SW480 (cell line): ENCODE results near the gene MORN5.
A peak's percentile ranks its signal among the peaks of the same experiment; 100 is the strongest.

Experiments
- DNase-seq: peaks from one replicate; pipeline ENCODE4 v3.0.0-alpha.2; 2016; ENCODE audit warnings: low spot score

The MORN5 gene

DNA sequence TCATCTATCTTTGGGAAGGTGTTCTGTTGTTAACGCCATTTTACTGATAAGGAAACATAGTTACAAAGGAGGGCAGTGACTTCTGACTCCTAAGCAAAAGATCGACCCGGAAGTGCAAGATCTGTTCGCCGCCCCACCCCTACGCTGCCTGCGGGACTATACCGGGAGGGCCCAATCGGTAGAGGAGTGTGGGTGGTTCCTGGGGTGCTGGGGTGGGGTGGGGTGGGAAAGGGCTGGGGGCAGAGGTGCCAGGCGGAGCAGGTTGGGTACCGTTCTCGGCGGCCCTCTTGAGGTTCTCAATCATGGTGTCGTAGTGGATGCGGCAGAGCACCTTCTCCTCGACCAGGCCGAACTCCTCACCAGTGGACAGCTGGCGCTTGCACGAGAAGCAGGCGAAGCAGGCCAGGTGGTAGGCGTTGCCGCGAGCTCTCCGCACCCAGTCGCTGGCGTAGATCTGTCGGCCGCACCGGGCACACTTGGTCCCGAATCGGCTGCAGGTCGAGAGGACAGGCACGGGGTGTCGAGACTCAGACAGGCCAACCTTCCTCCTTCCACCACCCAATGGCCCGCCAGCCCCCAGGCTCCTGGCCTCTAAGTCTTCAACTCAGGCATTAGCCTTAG lies 57.2 kb downstream of the MORN5 start:
- no peak for DNase-seq

DNA sequence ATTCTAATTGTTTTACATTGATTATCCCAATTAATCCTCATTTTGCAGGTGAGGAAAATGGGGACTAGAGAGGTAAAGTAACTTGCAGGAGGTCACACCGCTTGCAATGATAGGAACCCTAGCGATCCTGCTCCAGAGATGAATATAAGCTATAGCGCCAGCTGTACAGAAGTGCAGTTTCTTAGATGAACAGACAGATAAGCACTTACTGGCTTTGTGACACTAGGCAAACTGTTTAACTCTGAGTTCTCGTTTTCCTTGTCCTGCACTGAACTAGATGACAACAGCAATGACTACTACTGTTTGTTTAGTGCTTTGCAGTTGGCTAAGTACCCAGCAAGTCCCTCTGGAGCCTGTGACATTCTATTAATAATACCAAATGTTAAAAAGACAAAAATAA lies 57.9 kb downstream of the MORN5 start:
- no peak for DNase-seq

DNA sequence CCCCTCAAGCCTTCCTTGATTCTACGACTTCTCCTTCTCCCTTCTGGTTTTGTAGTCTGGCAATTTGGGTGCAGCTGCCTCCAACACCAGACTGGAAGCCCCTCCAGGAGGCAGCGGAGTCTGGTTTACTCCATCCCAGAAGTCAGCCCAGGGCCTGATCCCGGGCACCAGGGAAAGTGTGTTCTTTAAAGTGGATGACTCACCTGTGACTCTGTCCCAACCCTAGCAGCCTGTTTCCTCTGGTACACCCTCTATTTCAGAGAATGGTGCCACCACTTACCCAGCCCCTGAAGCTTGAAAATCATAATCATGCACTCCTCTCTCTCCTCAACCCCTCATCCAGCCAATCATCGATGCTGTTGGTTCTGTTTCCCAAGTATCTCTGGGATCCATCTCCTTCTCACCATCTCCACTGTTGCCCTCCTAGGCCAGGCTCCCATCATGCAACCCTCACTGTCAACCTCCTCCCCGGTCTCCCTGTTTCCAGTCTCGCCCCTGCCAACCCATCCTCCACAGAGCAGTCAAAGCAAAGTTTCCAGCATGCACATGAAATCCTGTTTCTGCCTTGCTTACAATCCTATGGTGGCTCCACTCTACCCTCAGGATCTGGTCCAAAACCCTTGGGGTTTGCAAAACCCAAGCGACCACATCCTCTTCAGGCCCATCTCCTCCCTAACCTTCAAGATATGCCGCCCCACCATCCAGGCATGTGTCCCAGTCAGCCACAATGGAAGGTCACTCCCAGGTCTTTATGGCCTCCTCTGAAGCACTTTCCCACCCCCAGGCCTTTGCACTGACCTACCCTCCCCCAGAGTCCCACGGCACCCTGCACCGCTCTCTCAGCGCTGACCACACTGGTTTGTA lies 58.6 kb downstream of the MORN5 start:
- DNase-seq = peak; percentile 37

DNA sequence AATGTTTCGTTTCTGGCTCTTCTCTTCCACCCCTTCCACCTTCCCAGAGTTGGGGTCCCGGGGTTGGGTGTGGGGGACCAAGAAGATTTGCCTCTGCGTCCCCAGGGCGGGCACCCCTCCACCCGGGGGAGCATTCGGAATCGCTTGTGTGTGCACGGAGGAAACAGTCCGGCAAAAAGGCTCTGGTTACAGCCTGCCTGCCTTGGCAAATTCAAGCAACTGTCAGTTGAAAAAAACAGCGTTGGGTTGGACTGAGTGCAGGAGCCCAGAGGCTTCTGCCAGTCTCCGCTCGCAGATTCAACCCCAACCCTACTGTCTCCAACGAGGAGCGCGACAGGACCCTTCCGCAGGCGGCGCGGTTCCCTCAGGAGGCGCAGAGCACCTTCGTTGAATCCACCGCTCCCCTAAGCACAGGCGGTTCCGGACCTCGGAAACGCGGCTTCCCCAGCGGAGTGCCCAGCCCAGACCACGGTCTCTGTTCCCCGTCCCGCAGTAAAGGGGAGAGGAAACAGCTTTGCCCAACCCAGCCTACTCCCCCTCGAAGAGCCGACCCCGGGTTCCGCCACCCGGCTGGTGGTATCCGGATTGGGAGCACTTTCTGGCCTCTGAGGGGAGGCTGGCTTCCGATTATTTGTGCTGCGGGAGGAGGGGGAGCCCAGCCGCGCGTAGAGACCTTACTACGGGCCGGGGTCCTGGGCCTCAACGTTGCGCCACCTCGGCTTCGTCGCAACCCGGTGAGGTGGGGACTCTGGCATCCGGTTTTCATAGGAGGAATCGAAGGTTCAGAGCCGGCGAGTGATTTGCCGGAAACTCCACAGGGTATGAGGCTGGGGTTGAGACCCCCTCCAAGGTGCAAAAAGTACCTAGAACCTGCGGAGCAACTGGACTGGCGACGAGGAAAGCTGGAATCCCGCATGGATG lies 59.5 kb downstream of the MORN5 start:
- no peak for DNase-seq

DNA sequence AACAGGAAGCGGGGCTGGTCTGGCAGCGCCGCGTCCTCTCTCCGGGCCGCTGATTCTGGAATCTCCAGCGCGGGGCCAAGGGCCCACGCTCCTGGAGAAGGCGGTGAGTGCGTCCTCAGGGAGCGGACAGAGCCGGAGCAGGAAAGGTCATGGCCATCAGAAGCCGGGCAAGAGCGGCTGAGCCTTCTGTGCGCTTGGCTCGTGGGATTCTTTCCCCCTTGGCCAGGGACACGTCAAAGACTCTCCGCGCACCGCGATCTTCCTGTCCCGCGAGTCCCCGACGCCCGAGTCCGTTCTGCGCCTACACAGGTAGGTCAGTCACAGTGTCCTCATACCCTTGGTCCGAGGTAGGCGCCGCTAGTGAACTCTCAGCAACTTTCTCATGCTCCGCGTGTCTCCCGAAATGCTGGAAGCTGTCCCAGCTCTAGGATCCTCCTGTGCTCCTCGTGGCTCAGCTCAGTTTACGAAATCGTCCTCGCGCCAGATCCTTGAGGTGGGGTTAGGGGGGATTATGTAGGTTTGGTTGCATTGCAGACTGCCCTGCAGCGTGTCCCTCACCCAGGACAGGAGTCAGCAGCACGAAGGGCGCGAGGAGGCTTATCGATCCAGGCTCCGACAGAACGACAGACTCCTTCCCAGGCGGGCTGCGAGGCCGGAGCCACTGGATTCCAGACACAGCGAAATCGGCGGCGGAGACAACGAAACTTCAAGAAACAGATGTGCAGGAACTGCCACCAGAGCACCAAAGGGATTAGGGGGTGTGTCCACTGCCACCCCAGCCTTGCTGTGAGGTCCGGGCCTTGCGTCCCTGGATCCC lies 60.4 kb downstream of the MORN5 start:
- DNase-seq = no peak

DNA sequence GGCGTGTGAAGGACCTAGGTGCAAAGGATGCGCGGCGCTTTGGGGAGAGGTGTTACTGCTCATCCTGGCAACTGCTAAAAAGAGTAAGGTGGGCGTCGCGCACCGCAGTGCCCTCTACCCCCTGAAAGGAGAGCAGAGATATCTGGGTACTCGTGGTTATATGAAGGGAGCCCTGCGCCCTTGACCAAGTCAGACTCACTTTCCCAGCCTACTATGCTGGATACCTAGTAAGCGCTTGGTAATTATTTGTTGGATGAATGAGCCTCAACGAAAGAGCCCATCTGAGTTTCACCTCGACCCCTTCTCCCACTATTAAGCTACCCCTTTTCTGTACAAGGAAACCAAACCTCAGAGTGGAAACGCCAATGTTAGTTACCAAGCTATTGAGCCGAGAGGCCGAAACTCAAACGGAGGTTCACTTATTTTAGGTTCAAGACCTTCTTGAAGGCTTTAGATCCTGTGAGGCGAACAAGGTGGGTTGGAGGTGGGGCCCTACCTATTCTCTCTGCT lies 61.0 kb downstream of the MORN5 start:
- no peak for DNase-seq

DNA sequence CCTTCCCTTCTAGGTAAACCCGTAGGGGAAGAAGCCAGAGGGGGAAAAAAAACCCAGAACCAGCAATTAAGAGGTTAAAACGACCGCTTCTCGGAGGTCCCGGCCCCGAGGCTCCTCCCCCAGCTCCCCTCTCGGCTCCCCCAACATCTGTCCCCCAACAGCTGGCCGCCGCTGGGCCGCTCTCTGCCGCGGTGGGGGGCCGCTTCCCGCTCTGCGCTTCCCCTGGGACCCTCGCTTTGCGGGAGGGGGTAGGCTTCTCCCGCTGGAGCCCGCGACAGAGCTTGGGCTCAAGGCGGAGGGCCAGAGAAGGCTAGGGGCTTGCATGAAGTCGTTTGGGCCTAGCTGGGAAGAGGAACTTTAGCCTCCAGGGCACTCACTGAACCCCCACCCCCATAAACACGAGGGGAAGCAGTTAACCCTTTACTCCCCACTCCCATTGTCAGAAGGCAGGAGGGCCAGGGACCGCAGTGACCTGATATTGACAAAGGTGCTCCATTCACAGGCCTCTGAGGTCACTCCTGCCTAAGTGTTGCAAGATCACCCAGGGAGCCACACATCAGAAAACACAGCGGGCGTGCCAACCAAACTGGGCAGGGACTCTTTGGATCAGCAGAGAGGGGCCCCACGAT lies 61.6 kb downstream of the MORN5 start:
- no peak for DNase-seq

DNA sequence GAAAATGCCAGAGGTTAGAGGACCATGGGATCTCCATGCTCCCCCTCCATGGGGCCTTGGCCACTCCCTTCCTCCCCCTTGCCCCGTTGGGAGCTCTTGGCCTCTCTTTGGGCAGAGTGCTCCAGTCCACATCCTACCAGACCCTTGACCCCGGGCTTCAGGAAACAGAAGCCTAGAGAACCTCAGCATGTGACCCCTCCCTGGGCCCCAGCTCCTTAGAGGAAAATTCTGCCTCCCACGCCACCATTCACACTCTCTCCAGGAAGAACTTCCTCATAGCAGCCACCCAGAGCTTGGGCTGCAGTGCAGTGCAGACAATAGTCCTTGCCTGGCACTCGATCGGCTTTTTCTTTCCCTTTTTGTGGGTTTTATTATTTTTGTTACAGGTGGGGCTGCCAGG lies 63.1 kb downstream of the MORN5 start:
- DNase-seq = no peak

DNA sequence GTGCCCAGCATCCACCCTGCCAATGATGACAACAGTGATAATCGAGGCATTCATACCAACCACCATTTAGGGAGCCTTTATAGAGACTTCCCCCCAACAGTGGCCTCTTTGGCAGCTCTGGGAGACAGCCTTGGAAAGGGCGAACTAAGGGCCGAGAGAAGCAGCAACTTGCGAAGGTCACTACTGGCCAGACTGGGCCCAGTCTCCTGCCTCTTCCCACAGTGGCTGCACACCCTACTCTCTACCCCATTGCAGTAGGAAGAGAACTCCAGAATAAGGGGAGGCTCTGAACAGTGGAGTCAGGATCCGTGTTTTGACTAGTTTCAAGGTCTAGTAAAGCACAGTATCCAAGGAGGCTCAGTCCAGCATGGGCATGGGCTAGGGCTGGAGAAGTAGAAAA lies 63.7 kb downstream of the MORN5 start:
- DNase-seq = no peak

DNA sequence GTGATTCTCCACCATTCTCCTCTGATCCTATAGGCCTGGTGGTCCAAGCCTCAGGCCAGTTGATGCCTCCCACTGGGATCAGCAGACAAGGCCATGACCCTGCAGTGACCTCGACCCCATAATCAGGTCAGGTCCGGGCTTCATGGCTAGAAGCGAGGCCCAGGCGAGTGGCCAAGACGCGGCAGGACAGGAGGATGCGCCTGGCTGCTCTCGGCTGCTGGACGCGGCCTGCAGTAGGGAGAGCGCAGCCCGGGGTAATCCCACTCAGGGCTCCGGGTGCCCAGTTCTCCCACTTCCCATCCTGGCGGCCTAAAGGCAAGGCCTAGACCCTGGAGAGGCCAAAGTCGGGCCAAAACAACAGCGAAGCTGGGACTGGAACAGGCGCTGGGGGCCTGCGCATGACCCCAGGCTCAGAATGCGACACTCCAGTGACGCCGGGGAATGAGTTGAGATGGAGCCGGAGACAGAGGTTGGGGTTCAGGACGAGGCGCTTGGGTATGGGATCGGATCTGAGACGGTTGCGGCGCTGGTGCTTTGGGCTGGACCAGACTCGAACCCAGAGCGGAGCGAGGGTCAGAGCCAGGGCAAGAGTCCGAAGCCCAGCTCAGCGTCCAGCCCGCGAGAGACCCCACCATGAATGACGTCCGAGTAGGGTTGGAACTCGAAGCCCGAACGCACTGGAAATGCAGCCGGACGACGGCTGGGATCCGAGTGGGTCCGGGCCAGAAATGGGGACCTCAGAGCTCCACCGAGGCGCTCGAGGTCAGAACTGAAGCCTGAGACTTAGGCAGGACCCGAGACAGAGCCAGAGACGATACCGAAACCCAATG lies 65.8 kb downstream of the MORN5 start:
- no peak for DNase-seq

DNA sequence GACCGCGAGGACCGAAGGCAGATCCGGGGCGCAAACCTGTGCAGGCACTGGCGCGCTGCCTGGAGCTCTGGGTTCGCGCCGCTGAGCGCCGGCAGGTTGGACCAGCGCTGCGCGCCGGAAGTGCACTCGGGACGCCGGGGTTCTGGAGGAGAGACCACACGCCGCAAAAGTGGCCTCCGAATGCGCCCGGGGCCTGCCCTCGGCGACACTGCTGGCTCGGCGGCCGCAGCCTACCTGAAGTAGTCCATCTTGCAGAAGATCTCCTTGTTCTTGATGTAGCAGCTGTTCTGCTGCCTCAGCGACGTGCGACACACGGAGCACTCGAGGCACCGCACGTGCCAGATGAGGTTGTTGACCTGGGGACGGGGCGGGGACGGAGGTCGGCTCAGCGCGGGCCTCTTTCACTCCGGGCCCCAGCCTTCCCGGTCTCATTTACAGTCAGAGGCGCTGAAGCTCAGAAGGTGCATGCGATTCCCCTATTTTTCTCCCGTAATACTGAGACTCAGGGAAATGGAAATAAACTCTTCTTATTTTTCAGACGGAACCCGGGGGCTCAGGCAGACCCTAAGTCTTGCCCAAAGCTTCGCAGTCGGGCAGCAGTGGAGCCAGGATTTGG lies 66.5 kb downstream of the MORN5 start:
- DNase-seq = no peak

DNA sequence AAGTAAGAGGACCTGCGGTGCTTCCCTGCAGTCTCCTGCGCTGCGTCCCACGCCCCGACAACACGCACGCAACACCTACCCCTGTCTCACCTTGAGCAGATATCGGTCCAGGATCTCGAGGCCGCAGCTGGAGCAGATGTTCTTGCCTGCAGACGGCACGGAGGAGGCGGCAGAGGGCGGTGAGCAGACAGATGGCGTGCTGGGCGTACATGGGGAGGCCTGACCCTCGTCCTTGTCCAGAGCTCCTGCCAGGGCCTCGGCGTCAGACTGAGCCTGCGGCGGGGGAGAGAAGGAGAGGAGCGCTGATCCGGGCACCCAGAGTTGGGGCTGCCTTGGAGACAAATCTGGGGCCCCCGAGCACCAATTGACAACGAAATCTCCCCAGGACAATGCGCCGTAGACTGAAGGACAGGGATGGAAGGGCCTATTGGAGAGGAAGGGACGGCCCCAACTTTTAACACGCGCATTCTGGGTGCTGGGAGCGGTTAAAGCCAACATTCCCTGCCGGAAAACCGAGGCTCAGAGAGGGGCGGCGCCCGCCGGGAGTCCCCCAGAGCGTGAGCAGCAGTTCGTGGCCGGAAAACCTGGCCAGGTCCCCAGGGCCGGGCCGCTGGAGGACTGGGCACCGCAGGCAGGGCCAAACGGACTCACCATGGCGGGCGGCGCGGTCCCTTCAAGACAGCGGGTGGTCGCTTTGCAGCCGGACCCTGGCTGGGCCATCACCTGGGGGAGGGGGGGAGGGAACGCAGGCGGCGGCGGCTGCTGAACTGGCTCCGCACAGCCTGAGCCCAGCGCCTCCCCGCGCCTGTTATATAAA lies 67.3 kb downstream of the MORN5 start:
- no peak for DNase-seq

DNA sequence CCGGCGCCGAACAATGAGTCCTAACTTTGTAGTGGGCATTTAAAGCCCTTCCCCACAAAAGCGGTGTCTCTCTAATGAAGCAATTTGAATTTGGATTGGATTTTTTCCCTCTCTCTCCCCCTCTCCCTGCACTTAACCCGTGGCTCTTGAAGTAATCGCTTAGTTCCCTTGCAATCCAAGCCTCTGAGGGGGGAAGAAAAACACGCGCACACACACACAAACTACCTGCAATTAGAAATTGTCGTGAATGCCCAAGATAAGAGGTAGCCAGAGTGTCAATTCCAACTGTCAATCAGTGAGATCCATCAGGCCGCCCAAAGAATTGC lies 67.8 kb downstream of the MORN5 start:
- no peak for DNase-seq

DNA sequence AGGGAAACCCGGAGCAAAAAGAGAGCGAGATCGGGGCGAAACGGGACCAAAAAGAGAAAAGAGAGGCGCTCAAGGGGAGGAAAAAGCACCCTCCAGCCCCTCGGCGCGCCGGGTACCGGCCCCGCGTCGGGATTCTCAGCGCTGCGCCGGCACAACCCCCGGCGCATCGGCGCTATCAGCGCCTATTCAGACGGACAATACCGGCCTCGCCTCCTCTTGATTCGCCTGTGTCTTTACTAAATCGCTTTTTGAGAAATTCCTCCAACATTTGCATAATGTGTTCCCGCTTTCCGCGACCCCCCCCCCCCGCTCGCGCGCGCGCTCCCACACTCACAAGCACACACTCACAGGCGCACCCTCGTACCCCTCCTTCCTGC lies 68.5 kb downstream of the MORN5 start:
- no peak for DNase-seq

DNA sequence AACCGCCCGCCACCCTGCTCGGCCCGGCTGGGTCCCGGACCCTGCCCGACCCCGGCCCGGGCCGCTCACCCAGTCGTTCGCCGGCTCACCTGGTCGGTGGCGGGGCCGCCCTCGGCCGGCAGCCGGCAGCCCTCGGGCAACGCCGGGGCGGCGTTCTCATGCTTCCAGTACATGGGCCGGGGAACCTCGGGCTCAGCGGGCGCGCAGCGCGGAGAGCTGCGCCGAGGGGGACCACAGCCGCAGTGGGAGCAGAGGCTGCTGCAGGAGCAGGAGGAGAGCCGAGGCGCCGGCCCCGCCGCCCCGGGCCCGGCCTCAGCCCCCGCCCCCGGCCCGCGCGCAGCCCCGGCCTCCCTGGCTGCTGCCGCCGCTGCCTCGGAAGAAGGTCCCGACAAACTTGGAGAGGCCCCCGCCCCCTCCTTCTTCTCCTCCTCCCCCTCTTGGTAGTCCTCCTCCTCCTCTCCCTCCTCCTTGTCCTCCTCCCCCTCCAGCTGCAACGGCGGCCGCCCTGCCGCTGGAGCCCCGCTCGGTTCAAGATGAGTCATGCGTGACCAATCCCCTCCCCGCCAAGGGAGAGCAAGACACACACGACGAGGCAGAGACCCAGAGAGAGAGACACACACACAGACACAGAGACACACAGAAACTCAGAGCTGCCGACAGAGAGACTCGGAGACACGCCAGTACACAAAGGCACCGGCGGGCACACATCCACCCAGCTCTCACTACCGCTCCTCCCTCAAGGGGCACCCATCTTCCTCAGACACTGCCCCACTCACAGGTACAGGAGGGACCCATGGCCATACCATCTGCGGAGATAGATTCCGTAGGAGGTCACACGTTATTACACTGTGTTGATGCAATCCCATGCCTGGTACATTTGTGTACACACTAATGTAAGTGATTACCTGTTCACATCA lies 69.1 kb downstream of the MORN5 start, which contains the start of gene LHX6:
Gene LHX6, minus strand, starts transcription at position 390 of the 917 bp plus-strand sequence. Its CDS starts 217 bp downstream, at position 173.
- DNase-seq = peak; percentile 37

DNA sequence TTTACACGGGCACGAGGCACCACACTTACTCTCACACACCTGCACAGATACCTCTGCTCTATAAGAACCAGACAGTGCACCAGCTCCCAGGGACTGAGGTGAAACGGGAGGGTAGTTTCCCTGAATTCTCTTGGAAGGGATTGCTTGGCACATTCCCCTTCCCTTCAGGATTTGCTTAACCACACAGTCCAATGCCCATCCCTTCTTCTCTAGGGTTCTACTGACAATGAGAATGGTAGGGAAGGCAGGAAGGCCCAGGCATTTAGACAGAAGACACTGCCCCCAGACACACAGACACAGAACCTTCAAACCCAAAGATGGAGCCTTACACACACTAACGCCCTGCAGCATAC lies 69.8 kb downstream of the MORN5 start:
- no peak for DNase-seq

DNA sequence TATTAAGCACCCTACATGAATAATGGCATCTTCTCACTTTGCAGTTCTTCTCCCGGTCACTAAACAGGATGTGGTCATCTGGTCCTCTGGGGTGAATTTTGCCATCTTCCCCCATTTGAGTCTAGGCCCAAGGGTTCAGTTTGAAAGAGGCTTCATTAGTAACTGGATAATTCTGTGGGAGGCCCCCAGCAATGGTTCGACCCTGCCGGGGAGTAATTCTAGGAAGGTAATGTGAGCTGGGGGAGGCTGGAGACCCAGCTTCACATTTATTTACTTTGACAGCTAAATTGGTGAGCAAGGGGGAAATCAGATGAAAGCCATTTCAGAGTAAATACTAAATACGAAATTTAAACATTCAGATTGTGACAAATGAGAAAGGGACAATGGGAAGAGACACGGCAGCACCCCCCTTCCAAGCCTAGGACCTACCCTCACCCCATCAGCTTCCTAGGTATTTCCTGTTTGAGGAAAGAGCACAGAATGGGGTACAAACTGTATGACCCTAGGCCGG lies 73.1 kb downstream of the MORN5 start:
- no peak for DNase-seq
